HG02970 (cell line): ENCODE data around the gene KANSL3.
"Not testable (repeated sequence)": the region's sequence is repeated elsewhere in the genome, so short reads cannot be mapped to it uniquely, and the experiment has no call there.

Experiments
- ATAC-seq: cut with Tn5 transposase; IDR thresholded peaks from one replicate; pipeline ENCODE4 v1.9.1; 2021; ENCODE audit warnings: mild to moderate bottlenecking, moderate library complexity, moderate number of reproducible peaks; ENCODE audit not compliant: unreplicated experiment, low FRiP score

Gene KANSL3

DNA sequence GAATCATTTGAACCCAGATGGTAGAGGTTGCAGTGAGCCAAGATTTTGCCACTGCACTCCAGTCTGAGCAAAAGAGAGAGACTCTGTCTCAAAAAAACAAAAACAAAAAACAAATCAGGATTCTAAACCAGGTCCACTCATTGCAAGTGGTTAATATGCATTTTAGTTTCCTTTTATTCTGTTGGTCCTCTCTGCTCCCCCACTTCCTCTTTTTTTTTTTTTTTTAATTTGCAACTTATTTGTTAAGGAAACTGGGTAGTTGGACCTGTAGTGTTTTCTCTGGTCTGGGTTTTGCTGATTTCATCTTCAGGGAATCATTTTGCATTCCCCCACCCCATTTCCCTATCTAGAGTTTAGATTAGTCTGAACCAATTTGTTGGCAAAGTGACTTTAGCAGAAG, 18.4 kb upstream of the KANSL3 start:
- ATAC-seq: no peak

DNA sequence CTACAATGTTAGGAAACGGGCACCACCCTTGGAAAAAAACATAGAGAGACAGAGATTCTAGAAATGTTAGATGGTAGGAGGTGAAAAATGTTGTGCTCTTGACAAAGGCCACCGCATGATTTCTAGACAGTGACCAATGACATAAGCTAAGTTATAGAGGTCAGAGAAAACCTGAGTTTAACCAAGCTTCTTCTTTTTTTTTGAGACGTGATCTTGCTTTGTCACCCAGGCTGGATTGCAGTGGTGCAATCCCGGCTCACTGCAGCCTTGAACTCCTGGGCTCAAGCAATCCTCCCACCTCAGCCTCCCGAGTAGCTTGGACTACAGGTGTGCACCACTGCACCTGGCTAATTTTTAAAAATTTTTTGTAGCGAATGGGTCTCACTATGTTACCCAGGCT, 17.4 kb upstream of the KANSL3 start:
- ATAC-seq: no peak

GRCh38 chr2:96654791-96655190, 16.7 kb upstream of the KANSL3 start:
- not testable (repeated sequence) for ATAC-seq

DNA sequence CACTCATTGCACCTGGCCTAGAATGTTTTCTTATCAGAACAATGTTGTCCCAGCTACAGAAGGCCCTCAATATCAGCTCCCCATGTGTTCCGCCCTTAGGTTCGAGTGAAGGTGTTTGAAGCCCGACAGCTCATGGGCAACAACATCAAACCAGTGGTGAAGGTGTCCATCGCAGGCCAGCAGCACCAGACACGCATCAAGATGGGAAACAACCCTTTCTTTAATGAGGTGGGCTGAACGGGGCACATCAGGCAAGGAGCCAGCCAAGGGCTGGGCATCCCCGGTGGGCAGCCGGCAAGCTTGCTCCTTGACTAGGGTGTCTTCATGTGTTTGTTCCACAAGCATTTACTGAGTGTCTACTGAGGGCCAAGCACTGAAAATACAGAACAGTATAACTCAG, 13.7 kb upstream of the KANSL3 start:
- ATAC-seq: no peak

GRCh38 chr2:96649342-96649741, 11.2 kb upstream of the KANSL3 start:
- no peak for ATAC-seq

- no peak for ATAC-seq
Measured at GRCh38 chr2:96648306-96648930, 10.3 kb upstream of the KANSL3 start.

- no peak for ATAC-seq
Measured at GRCh38 chr2:96647681-96648080, 9.6 kb upstream of the KANSL3 start.

DNA sequence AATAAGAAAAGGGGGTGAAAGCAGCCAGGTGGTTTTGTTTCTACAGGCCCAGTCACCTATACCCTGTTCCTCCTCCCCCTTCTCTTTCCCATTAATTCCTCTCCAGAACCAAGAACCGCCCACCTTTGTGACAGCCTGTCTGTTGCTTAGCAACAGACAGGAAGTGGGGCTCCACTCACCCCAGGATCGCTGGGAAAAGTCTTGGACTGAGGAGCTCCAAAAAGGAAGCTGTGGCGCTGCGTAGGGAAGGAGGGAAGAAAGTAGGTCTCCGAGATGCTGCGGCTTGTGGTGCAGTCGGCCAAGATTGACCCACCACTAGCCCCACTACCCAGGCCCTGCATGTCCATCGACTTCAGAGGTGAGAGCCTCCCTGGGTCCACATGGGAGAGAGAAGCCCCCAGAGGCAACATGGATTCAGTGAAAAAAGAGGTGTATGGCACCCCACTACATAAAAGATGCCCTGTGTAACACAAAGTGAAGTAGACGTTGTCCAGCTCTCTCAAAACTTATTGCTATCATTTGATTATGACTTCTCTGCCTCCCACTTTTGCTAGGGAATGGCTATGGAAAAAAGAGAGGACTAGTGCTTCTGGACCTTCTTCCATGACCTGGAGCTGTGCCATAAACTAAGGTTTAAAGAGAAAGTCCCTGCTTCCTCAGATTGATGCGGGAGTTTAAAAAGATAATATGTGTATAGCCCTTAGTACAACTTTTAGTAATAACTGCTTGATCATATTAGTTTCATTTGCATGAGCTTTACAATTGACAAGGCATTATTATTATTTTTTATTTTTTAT, 4.7 kb upstream of the KANSL3 start, which contains the start of gene FER1L5:
TSS of gene FER1L5 (plus strand) at position 201 of the 797 bp plus-strand sequence. CDS start at position 274, 73 bp downstream.
- no peak for ATAC-seq

DNA sequence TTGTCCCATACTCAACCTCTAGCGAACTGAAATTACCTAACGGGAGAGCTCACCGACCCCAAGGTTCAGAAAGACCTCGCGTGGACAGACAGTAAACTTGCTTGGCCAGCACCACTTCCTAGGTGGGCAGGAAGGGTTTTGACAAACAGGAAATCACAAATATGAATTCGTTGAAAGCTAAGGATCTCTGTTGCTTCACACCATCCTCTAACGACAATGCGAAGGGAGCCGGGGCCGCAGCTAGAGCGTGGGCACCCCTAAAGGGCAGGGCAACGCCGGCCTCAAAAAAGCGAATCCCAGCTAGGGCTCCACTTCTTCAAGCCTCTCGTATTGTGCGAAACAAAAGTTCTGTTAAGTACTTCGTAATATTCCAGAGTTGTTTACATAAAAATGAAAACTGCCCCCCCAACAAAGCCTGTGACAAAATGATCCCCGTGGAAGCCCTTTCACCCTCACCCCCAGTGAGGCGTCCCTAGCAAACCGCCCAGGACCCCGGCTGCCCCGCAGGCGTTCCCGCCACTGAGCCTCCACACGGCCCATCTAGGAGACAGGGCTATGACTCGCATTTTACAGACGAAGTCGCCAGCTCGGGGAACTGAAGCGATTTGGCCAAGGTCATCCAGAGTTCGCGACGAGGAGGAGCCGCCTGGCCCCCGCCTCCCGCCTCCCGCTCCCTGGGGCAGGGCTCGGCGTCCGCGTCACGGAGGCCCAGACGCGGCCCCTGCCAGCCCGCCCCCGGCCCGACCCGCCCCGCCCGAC, 548 bp downstream of the KANSL3 start:
- peak; percentile 62 for ATAC-seq

DNA sequence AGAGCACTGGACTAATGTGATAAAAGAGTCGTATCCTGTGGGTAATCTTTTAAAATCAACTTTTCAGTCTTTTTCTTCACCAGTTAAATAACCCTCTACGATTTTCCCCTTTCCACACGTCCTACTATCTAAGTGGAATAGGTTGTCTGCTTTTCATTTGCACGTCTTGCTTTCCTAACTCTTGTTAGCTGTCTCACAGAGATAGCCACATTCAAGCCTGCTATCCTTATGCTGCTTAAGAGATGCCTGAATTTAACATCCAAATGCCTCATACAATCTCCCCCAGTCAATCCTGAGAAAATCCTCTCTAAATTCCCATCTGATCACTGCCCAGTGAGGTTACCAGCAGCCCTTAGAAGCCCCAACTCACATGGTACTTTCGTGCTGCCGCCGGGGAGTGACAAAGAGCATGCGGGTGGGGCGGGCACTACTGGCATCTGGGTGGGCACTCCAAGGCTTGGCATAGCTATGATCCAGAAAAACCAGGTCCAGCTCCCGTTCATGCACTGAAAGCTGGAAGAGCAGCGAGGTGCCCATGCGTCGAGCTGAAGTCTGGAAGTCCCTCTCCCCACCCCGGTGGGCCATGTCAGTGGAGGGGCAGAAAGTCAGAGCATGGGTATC, 1.5 kb downstream of the KANSL3 start:
- ATAC-seq: no peak

DNA sequence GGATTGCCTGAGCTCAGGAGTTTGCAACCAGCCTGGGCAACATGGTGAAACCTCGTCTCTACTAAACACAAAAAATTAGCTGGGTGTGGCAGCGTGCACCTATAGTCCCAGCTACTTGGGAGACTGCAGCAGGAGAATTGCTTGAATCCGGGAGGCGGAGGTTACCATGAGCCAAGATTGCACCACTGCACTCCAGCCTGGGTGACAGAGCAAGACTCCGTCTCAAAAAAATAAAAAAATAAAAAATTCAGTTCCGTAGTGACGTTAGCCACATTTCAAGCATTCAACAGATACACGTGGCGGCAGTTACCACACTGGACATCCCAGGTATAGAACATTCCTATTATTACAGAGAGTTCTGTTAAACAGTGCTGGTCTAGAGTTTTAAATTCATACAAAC, 4.5 kb downstream of the KANSL3 start:
- no peak for ATAC-seq

GRCh38 chr2:96631804-96632435, 6.2 kb downstream of the KANSL3 start:
- no peak for ATAC-seq

DNA sequence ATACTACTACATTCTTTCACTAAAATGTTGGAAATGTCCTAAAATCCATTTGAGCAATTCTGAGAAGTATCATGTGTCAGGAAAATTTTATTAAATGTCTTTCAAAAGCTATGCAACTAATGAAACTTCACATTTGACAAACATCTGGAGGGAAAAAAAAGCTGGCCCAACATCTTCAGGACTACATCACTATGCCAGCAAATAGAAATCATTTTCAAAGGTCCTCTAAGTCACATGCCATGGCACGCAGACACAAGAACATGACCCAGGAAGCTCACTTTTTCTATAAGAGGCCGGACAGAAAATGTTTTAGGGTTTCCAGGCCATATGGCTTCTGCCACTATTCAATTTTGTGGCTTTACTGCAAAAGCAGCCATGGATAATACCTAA, 11.6 kb downstream of the KANSL3 start:
- ATAC-seq: no peak

DNA sequence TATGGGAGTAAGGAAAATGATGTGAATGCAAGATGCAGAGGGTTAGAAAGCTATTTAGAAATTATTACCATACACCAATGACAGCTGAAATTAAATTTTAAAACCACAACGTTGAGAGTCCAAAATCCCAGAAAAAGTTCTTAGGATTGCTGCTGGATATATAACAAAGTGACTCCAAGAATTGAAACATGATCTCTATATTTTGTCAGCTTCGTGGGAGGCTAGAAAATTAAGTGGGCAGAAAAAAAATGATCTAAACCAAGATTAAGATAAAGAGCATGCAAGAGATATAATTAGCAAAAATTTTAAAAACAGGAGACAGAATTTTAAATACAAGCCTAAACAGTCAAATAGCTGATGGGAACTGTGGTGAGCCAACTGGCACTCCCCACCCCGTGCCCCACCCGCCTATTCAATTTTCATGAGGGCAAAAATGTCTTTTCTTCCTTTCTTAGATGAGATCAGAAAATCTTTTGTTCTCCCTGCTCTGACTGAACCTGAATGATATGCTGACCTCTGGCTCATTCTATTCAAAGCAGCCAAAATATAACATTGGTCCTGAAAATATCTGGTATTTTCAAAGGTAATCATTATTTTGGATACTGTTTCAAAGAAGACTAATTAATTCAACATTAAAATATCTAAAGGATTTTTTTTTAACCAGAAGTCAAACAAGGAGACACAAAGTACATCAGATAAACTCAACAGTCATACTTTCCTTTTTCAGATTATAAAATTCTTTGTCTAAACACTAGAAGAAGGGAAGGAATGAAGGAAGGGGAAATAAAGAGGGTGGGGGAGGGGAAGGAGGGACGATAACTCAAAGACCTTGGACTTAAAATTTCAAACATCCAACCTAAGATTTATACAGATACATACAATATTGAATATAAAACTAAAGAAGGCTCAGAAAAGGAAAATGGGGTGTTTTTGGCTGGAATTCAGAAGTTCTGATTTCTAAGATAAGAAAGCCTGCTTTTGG, 12.2 kb downstream of the KANSL3 start:
- ATAC-seq: no peak

DNA sequence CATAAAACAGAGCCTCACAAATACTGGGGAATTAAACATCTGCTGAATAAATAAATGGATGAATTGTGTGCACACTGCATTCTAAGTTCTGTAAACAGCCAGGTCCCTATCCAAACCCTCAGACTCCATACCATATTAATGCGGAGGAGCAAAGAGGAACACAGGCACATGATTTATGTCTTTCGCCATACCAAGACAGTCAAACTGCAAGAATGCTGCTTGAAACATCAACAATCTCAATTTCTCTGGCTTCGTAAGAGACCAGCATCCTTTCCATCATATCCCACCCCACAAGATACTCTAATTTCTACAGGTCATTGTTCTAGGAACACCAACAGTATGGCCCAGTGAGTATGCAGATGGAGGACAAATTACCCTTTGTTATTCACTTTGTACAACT, 15.0 kb downstream of the KANSL3 start:
- no peak for ATAC-seq

DNA sequence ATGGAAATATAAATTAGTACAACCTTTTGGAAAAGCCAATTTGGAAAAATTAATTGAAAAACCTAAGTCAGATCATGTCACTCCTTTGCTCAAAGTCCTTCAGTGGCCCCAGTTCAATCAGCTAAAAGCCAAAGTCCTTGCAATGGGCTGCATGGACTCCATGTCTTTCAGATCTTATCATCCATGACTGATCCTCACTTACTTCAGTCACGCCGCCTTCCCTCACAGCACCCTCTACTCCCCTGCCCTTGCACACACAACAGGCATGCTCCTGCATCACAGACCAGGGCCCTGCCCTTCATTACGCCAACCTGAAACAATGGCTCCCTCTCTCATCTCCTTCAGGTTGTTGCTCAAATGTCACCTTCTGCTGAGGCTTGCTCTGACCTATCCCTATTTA, 15.6 kb downstream of the KANSL3 start:
- no peak for ATAC-seq

DNA sequence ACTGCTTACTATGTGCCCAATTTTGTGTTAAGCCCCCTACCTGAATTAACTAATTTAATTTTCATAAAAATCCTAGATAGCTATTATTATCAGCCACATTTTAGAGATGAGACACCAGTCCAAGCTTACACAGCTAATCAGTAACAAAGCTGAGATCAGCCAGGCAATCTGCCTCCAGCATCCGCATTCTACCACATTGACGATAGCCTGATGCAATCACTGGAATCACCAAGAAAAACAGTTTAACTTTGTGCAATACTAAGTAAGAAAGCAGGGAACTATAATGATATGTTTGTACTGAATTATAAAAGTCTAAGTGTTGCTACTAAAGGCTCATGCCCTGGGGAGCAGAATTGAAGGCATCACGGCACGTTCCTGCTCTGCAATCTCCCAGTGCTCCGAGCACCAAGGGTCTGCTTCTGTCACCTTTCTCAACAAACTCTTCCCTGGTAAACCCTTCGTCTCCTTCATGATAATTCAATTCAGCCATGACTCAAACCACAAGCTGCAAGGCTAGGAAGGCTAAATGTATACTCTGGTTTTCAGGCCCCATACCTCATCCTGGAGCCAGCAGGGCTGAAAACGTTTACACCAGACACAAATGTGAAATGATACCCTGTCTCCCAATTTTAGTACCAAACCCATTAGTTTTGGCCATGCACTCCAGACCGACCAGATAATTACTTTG, 19.4 kb downstream of the KANSL3 start:
- ATAC-seq: no peak

DNA sequence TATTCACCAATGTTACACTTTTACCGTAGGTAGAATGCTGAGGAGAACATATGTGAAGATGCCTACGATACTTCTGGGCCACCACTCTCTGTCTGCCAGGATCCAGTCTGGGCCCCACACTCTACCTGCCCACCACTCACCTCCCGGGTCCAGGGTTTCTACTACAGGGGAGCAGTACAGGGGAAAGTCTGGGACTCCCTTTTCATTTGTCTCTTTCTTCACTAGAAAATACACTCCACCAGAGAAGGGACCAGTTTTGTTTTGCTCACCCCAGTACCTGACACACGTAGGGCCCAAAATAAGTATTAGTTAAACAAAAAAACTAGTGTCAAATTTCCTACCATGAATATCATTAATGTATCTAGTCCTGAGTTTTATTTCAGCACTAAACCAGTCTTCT, 21.1 kb downstream of the KANSL3 start:
- no peak for ATAC-seq

GRCh38 chr2:96616535-96616934, 21.6 kb downstream of the KANSL3 start:
- no peak for ATAC-seq
